Hepatocyte (in vitro differentiated cells): ENCODE results near the gene UAP1. TPM values are rescaled to one million over a fixed set of nuclear protein-coding genes. Genes with fewer than 3 reads are reported as not detected.
"Not testable (repeated sequence)": the region's sequence is repeated elsewhere in the genome, so short reads cannot be mapped to it uniquely, and the experiment has no call there.

Source experiments
- DNase-seq: peaks from one replicate; pipeline ENCODE4 v3.0.0-alpha.2; 2016; ENCODE audit warnings: low spot score
- H2AFZ ChIP-seq: fragments of 200-600 bp; sonication (generic); 2 replicates; pipeline ENCODE4 v1.6.0; 2016; ENCODE audit warnings: antibody characterized with exemption, mild to moderate bottlenecking
- H3K27ac ChIP-seq: fragments of 200-600 bp; sonication (generic); 2 replicates; pipeline ENCODE4 v1.5.1; 2016; ENCODE audit warnings: mild to moderate bottlenecking
- H3K27me3 ChIP-seq: fragments of 200-600 bp; sonication (generic); 2 replicates; pipeline ENCODE4 v1.6.1; 2016
- H3K36me3 ChIP-seq: fragments of 200-600 bp; sonication (generic); replicated peaks from 2 replicates; pipeline ENCODE4 v1.5.1; 2016; ENCODE audit warnings: low read depth; ENCODE audit not compliant: insufficient read depth
- H3K4me1 ChIP-seq: fragments of 200-600 bp; sonication (generic); 2 replicates; pipeline ENCODE4 v1.5.1; 2016; ENCODE audit warnings: mild to moderate bottlenecking, moderate library complexity; ENCODE audit not compliant: insufficient read depth
- H3K4me2 ChIP-seq: fragments of 200-600 bp; sonication (generic); 2 replicates; pipeline ENCODE4 v1.6.0; 2016
- H3K4me3 ChIP-seq: fragments of 200-600 bp; sonication (generic); 2 replicates; pipeline ENCODE4 v1.5.1; 2016; ENCODE audit warnings: mild to moderate bottlenecking
- H3K79me2 ChIP-seq: fragments of 200-600 bp; sonication (generic); 2 replicates; pipeline ENCODE4 v1.6.0; 2017; ENCODE audit warnings: mild to moderate bottlenecking
- H3K9me2 ChIP-seq: fragments of 200-600 bp; sonication (generic); replicated peaks from 2 replicates; pipeline ENCODE4 v1.6.0; 2017; ENCODE audit warnings: mild to moderate bottlenecking; ENCODE audit not compliant: insufficient read depth
- H3K9me3 ChIP-seq: fragments of 200-600 bp; sonication (generic); 2 replicates; pipeline ENCODE4 v1.5.1; 2016; ENCODE audit warnings: low read depth, mild to moderate bottlenecking
- H4K20me1 ChIP-seq: fragments of 200-600 bp; sonication (generic); 2 replicates; pipeline ENCODE4 v1.6.0; 2016; ENCODE audit warnings: mild to moderate bottlenecking; ENCODE audit not compliant: insufficient read depth, poor library complexity, severe bottlenecking
- CTCF ChIP-seq: fragments of 200-600 bp; sonication (generic); IDR thresholded peaks from 2 replicates; pipeline ENCODE4 v1.5.1; 2016; ENCODE audit warnings: antibody characterized with exemption, mild to moderate bottlenecking; ENCODE audit not compliant: poor library complexity
- EZH2 ChIP-seq: fragments of 200-600 bp; sonication (generic); IDR thresholded peaks from 2 replicates; pipeline ENCODE4 v1.6.1; 2016; ENCODE audit warnings: antibody characterized with exemption, mild to moderate bottlenecking, borderline replicate concordance
- EZH2phosphoT487 ChIP-seq: fragments of 200-600 bp; sonication (generic); IDR thresholded peaks from one replicate; pipeline ENCODE4 v1.6.1; 2018; ENCODE audit warnings: antibody characterized with exemption, mild to moderate bottlenecking, low read depth, moderate library complexity; ENCODE audit not compliant: unreplicated experiment, severe bottlenecking
- WGBS: methylation state at CpG from one replicate; pipeline ENCODE4 v1.1.6; 2016; ENCODE audit warnings: low lambda C conversion rate; ENCODE audit errors: missing lambda C conversion rate; 5-methylcytosine and 5-hydroxymethylcytosine counted together
- polyA plus RNA-seq: library from polyadenylated mRNA; unstranded; fragments of >200 nt; fragmentation: Nextera tagmentation; extraction: Ambion mirVana; gene quantifications from 2 replicates; pipeline ENCODE4 v1.2.1, GENCODE V29; 2016
- total RNA-seq: library from RNA; depleted of rRNA; stranded (reverse); fragments of >200 nt; gene quantifications from 2 replicates; pipeline ENCODE4 v1.2.3, GENCODE V29; 2014

UAP1 gene
- total and polyA plus RNA-seq, 2 experiments from 2014 or later: 57.4 to 65.2 TPM

GRCh38 chr1:162596514-162597170, 35.1 kb downstream of the UAP1 start:
- H3K27ac ChIP-seq: peak overlapping the region; percentile 56
- TF ChIP-seq EZH2phosphoT487 (no peak), CTCF (no peak), EZH2 (no peak)
- peak overlapping the region; percentile 42 for H3K4me2 ChIP-seq
- no peak overlapping the region for H3K4me3 ChIP-seq
- H3K9me2 ChIP-seq: no peaks in the 10 kb centered on the region
- no peaks in the 10 kb centered on the region for H3K9me3 ChIP-seq
- 57% methylated on average over 2 of the region's 2 CpGs for WGBS
- no peak overlapping the region for H2AFZ ChIP-seq
- no peaks in the 10 kb centered on the region for H3K36me3 ChIP-seq
- no peaks in the 10 kb centered on the region for H3K27me3 ChIP-seq
- no peaks in the 10 kb centered on the region for H4K20me1 ChIP-seq
- H3K79me2 ChIP-seq: no peaks in the 10 kb centered on the region
- peaks cover 9% of the 10 kb centered on the region for H3K4me1 ChIP-seq
- DNase-seq: peak; percentile 11

- H3K9me3 ChIP-seq: no peaks in the 10 kb centered on the region
- H4K20me1 ChIP-seq: no peaks in the 10 kb centered on the region
- H3K27ac ChIP-seq: no peak overlapping the region
- H3K9me2 ChIP-seq: no peaks in the 10 kb centered on the region
- H3K79me2 ChIP-seq: no peaks in the 10 kb centered on the region
- H3K27me3 ChIP-seq: no peaks in the 10 kb centered on the region
- no peak overlapping the region for H3K4me3 ChIP-seq
- DNase-seq: no peak
- H3K36me3 ChIP-seq: no peaks in the 10 kb centered on the region
- no peak overlapping the region for H2AFZ ChIP-seq
- TF ChIP-seq CTCF (no peak), EZH2 (no peak), EZH2phosphoT487 (no peak)
- H3K4me2 ChIP-seq: no peak overlapping the region
- peaks cover 9% of the 10 kb centered on the region for H3K4me1 ChIP-seq
- 95% methylated on average over 1 of the region's 1 CpG for WGBS
These were observed 37.9 kb downstream of the UAP1 start for GRCh38 chr1:162599451-162599850.

- not testable (repeated sequence) for H3K4me2 ChIP-seq, H3K9me3 ChIP-seq, H3K9me2 ChIP-seq, H3K27ac ChIP-seq, H3K27me3 ChIP-seq, DNase-seq, H3K79me2 ChIP-seq, H2AFZ ChIP-seq, H3K4me3 ChIP-seq, H4K20me1 ChIP-seq, H3K4me1 ChIP-seq, H3K36me3 ChIP-seq
- 97% methylated on average over 2 of the region's 2 CpGs for WGBS
These were observed 41.6 kb downstream of the UAP1 start for GRCh38 chr1:162603117-162603516.

GRCh38 chr1:162605225-162605927, 43.9 kb downstream of the UAP1 start:
- Histone ChIP-seq H4K20me1 (no peaks in the 10 kb centered on the region), H3K9me3 (no peaks in the 10 kb centered on the region), H3K27ac (peak overlapping the region; percentile 7), H3K4me2 (no peak overlapping the region), H3K4me1 (no peaks in the 10 kb centered on the region), H2AFZ (no peak overlapping the region), H3K4me3 (no peak overlapping the region), H3K27me3 (no peaks in the 10 kb centered on the region), H3K79me2 (no peaks in the 10 kb centered on the region), H3K36me3 (no peaks in the 10 kb centered on the region), H3K9me2 (no peaks in the 10 kb centered on the region)
- WGBS: 79% methylated on average over 3 of the region's 3 CpGs
- peak; percentile 57 for DNase-seq
- TF ChIP-seq EZH2: no peak
- no peak for TF ChIP-seq CTCF
- no peak for TF ChIP-seq EZH2phosphoT487
